AG09309 (cell line): ENCODE measurements around the gene DHRSX.

ENCODE experiments used
- DNase-seq: peaks from one replicate; pipeline ENCODE4 v3.0.0-alpha.2; 2010; ENCODE audit warnings: low read depth
- H3K4me3 ChIP-seq: 2 replicates; pipeline ENCODE4 v1.5.1; 2011; ENCODE audit warnings: mild to moderate bottlenecking, low read depth, low read length, moderate library complexity; ENCODE audit not compliant: control insufficient read depth
- CTCF ChIP-seq: IDR thresholded peaks from 2 replicates; pipeline ENCODE4 v1.5.1; 2011; ENCODE audit warnings: mild to moderate bottlenecking, low read depth, low read length, inconsistent platforms; ENCODE audit not compliant: insufficient read depth, control insufficient read depth; ENCODE audit errors: missing control alignments

The DHRSX gene

GRCh38 chrX:2330910-2331309, 169.9 kb downstream of the DHRSX start:
- no peak for TF ChIP-seq CTCF
- H3K4me3 ChIP-seq, result no peak overlapping the region
- no peak for DNase-seq

GRCh38 chrX:2330487-2330886, 170.3 kb downstream of the DHRSX start:
- H3K4me3 ChIP-seq, result no peak overlapping the region
- no peak for TF ChIP-seq CTCF
- no peak for DNase-seq

- no peak for TF ChIP-seq CTCF
- no peak for DNase-seq
- H3K4me3 ChIP-seq, result no peak overlapping the region
These were observed 173.4 kb downstream of the DHRSX start for GRCh38 chrX:2327423-2327822.

GRCh38 chrX:2325076-2325784, 175.5 kb downstream of the DHRSX start:
- DNase-seq, result peak; percentile 70
- TF ChIP-seq CTCF, result no peak
- peak overlapping the region; percentile 36 for H3K4me3 ChIP-seq

GRCh38 chrX:2324151-2324550, 176.6 kb downstream of the DHRSX start:
- DNase-seq, result no peak
- no peak for TF ChIP-seq CTCF
- H3K4me3 ChIP-seq, result no peak overlapping the region

- no peak for TF ChIP-seq CTCF
- no peak for DNase-seq
- H3K4me3 ChIP-seq, result no peak overlapping the region
These were observed 179.4 kb downstream of the DHRSX start for GRCh38 chrX:2321411-2321810.
